ENCODE data around the gene TTBK2.

TTBK2 gene

DNA sequence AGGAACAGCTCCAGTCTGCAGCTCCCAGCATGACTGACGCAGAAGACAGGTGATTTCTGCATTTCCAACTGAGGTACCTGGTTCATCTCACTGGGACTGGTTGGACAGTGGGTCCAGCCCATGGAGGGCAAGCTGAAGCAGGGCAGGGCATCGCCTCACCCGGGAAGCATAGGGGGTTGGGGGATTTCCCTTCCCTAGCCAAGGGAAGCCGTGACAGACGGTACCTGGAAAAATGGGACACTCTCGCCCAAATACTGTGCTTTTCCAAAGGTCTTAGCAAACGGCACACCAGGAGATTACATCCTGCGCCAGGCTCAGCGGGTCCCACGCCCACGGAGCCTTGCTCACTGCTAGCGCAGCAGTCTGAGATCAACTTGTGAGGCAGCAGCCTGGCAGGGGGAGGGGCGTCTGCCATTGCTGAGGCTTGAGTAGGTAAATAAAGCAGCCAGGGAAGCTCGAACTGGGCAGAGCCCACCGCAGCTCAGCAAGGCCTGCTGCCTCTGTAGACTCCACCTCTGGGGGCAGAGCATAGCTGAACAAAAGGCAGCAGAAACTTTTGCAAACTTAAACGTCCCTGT is 156.3 kb downstream of the TTBK2 start:
- TF ChIP-seq EGR1 (IDR thresholded peaks at IDR 0.05) = peak; percentile 85
- TF ChIP-seq NFIC (IDR thresholded peaks at IDR 0.05) = peak; percentile 41; the same call in 1 of the 2 replicates
- peak; percentile 71 for TF ChIP-seq YY1 (IDR thresholded peaks at IDR 0.05; ENCODE audit: low read depth)

DNA sequence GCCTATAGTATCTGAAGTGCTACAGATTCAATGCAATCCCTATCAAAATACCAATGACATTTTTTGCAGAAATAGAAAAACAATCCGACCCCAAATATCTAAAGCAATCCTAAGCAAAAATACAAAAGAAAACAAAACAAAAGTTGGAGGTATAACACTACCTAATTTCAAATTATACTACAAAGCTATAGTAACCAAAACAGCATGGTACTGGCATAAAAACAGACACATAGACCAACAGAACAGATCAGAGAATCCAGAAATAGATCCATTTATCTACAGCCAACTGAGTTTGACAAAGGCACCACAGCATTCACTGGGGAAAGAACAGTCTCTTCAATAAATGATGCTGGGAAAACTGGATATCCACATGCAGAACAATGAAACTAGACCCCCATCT is 159.8 kb downstream of the TTBK2 start:
- TF ChIP-seq ZBTB7A (IDR thresholded peaks at IDR 0.05; ENCODE audit: low read depth) = no peak
- no peak for TF ChIP-seq MAX (IDR thresholded peaks at IDR 0.05)
- TF ChIP-seq RAD21 (IDR thresholded peaks at IDR 0.05; ENCODE audit: low read depth) = no peak
- TF ChIP-seq TEAD4 (IDR thresholded peaks at IDR 0.05) = no peak
- no peak for TF ChIP-seq EP300 (IDR thresholded peaks at IDR 0.05; ENCODE audit: borderline replicate concordance)
- TF ChIP-seq, protein P1, sequence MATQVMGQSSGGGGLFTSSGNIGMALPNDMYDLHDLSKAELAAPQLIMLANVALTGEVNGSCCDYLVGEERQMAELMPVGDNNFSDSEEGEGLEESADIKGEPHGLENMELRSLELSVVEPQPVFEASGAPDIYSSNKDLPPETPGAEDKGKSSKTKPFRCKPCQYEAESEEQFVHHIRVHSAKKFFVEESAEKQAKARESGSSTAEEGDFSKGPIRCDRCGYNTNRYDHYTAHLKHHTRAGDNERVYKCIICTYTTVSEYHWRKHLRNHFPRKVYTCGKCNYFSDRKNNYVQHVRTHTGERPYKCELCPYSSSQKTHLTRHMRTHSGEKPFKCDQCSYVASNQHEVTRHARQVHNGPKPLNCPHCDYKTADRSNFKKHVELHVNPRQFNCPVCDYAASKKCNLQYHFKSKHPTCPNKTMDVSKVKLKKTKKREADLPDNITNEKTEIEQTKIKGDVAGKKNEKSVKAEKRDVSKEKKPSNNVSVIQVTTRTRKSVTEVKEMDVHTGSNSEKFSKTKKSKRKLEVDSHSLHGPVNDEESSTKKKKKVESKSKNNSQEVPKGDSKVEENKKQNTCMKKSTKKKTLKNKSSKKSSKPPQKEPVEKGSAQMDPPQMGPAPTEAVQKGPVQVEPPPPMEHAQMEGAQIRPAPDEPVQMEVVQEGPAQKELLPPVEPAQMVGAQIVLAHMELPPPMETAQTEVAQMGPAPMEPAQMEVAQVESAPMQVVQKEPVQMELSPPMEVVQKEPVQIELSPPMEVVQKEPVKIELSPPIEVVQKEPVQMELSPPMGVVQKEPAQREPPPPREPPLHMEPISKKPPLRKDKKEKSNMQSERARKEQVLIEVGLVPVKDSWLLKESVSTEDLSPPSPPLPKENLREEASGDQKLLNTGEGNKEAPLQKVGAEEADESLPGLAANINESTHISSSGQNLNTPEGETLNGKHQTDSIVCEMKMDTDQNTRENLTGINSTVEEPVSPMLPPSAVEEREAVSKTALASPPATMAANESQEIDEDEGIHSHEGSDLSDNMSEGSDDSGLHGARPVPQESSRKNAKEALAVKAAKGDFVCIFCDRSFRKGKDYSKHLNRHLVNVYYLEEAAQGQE (IDR thresholded peaks at IDR 0.05; ENCODE audit: low read depth) = no peak
- TF ChIP-seq CREB1 (IDR thresholded peaks at IDR 0.05; ENCODE audit: low read depth) = no peak

- TF ChIP-seq EGR1 (IDR thresholded peaks at IDR 0.05) (0 out of 2 replicates have a peak, but pooled peaks have one; percentile 32), EP300 (IDR thresholded peaks at IDR 0.05; ENCODE audit: borderline replicate concordance) (peak; percentile 64; the same call in 1 of the 2 replicates), TCF12 (IDR thresholded peaks at IDR 0.05; ENCODE audit: low read depth) (peak; percentile 86), USF1 (IDR thresholded peaks at IDR 0.05) (no peak), MAX (IDR thresholded peaks at IDR 0.05) (no peak; the same call in 1 of the 2 replicates), RAD21 (IDR thresholded peaks at IDR 0.05; ENCODE audit: low read depth) (no peak), NFIC (IDR thresholded peaks at IDR 0.05) (peak; percentile 86), ZBTB7A (IDR thresholded peaks at IDR 0.05; ENCODE audit: low read depth) (no peak), FOXM1 (IDR thresholded peaks at IDR 0.05; ENCODE audit: borderline replicate concordance, low read depth) (no peak), CEBPB (IDR thresholded peaks at IDR 0.05) (no peak), YY1 (IDR thresholded peaks at IDR 0.05; ENCODE audit: low read depth) (0 out of 2 replicates have a peak, but pooled peaks have one; percentile 25), TEAD4 (IDR thresholded peaks at IDR 0.05) (peak; percentile 73)
- TF ChIP-seq, protein P1 (IDR thresholded peaks at IDR 0.05; ENCODE audit: low read depth) = no peak
Measured at GRCh38 chr15:42759093-42759492, 161.5 kb downstream of the TTBK2 start.

GRCh38 chr15:42750306-42750705 is 170.3 kb downstream of the TTBK2 start:
- no peak for TF ChIP-seq MAX (IDR thresholded peaks at IDR 0.05)
- TF ChIP-seq TEAD4 (IDR thresholded peaks at IDR 0.05) = no peak
- TF ChIP-seq EP300 (IDR thresholded peaks at IDR 0.05; ENCODE audit: borderline replicate concordance) = no peak
- TF ChIP-seq CEBPB (IDR thresholded peaks at IDR 0.05) = no peak
- TF ChIP-seq USF1 (IDR thresholded peaks at IDR 0.05) = no peak
- no peak for TF ChIP-seq FOXM1 (IDR thresholded peaks at IDR 0.05; ENCODE audit: borderline replicate concordance, low read depth)
- TF ChIP-seq NFIC (IDR thresholded peaks at IDR 0.05) = no peak
- no peak for TF ChIP-seq TCF12 (IDR thresholded peaks at IDR 0.05; ENCODE audit: low read depth)
- TF ChIP-seq RAD21 (IDR thresholded peaks at IDR 0.05; ENCODE audit: low read depth) = no peak

DNA sequence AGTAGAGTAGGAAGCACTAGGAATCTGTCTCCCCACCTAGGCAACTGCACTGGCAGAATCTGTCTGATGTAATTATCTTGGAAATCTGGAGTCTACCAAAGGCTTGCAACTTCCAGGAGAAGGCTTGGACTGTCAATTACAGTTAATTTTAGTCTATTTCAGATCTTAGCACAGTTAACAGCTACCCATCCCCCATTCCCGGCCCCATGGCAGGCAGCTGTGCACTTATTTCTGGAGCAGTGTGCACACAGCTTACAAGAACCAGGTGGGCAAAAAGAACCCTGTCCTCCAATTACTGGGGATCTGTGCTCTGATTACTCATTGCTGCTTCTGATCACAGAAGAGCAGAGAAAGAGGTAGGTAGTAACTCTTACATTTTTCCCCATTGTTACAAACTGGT is 171.3 kb downstream of the TTBK2 start:
- no peak for TF ChIP-seq CREB1 (IDR thresholded peaks at IDR 0.05; ENCODE audit: low read depth)
- no peak for TF ChIP-seq USF1 (IDR thresholded peaks at IDR 0.05)
- no peak for TF ChIP-seq EP300 (IDR thresholded peaks at IDR 0.05; ENCODE audit: borderline replicate concordance)
- TF ChIP-seq FOXM1 (IDR thresholded peaks at IDR 0.05; ENCODE audit: borderline replicate concordance, low read depth) = no peak
- no peak for TF ChIP-seq YY1 (IDR thresholded peaks at IDR 0.05; ENCODE audit: low read depth)
- TF ChIP-seq, protein P1 (IDR thresholded peaks at IDR 0.05; ENCODE audit: low read depth) = no peak
- no peak for TF ChIP-seq ZBTB7A (IDR thresholded peaks at IDR 0.05; ENCODE audit: low read depth)
- TF ChIP-seq TCF12 (IDR thresholded peaks at IDR 0.05; ENCODE audit: low read depth) = no peak
- TF ChIP-seq RAD21 (IDR thresholded peaks at IDR 0.05; ENCODE audit: low read depth) = no peak
- no peak for TF ChIP-seq EGR1 (IDR thresholded peaks at IDR 0.05)
- no peak for TF ChIP-seq CEBPB (IDR thresholded peaks at IDR 0.05)
- no peak for TF ChIP-seq TEAD4 (IDR thresholded peaks at IDR 0.05)
- no peak for TF ChIP-seq NFIC (IDR thresholded peaks at IDR 0.05)
- no peak for TF ChIP-seq TAF1 (IDR thresholded peaks at IDR 0.05; ENCODE audit: low read depth)
- TF ChIP-seq MAX (IDR thresholded peaks at IDR 0.05) = no peak

Data from Ishikawa (cell line).